ENCODE data around the gene IQCN.

The IQCN gene

GRCh38 chr19:18253716-18254115 is 20.5 kb downstream of the IQCN start:
- no peak overlapping the region for H3K27ac ChIP-seq
- TF ChIP-seq CTCF (IDR thresholded peaks at IDR 0.05) (no peak), ZFX (IDR thresholded peaks at IDR 0.05; ENCODE audit: borderline replicate concordance) (no peak)

- no peak overlapping the region for H3K27ac ChIP-seq
- TF ChIP-seq CTCF (IDR thresholded peaks at IDR 0.05) (no peak), ZFX (IDR thresholded peaks at IDR 0.05; ENCODE audit: borderline replicate concordance) (no peak)
Observed at GRCh38 chr19:18253130-18253529, 21.1 kb downstream of the IQCN start.

- TF ChIP-seq CTCF (IDR thresholded peaks at IDR 0.05) (no peak), ZFX (IDR thresholded peaks at IDR 0.05; ENCODE audit: borderline replicate concordance) (no peak)
- no peak overlapping the region for H3K27ac ChIP-seq
Observed at GRCh38 chr19:18252370-18252717, 21.9 kb downstream of the IQCN start.

GRCh38 chr19:18251587-18252369 is 22.5 kb downstream of the IQCN start:
- H3K27ac ChIP-seq = no peak overlapping the region
- no peak for TF ChIP-seq ZFX (IDR thresholded peaks at IDR 0.05; ENCODE audit: borderline replicate concordance)
- TF ChIP-seq CTCF (IDR thresholded peaks at IDR 0.05) = peak; percentile 83

GRCh38 chr19:18249834-18250233 is 24.4 kb downstream of the IQCN start:
- no peak for TF ChIP-seq CTCF (IDR thresholded peaks at IDR 0.05)
- no peak for TF ChIP-seq ZFX (IDR thresholded peaks at IDR 0.05; ENCODE audit: borderline replicate concordance)
- no peak overlapping the region for H3K27ac ChIP-seq

- H3K27ac ChIP-seq = no peak overlapping the region
- no peak for TF ChIP-seq ZFX (IDR thresholded peaks at IDR 0.05; ENCODE audit: borderline replicate concordance)
- TF ChIP-seq CTCF (IDR thresholded peaks at IDR 0.05) = no peak
Observed at GRCh38 chr19:18245297-18245696, 29.0 kb downstream of the IQCN start.

GRCh38 chr19:18239303-18239702 is 34.9 kb downstream of the IQCN start:
- H3K27ac ChIP-seq = no peak overlapping the region
- TF ChIP-seq CTCF (IDR thresholded peaks at IDR 0.05) = no peak
- no peak for TF ChIP-seq ZFX (IDR thresholded peaks at IDR 0.05; ENCODE audit: borderline replicate concordance)

All from 22Rv1 (cell line).